Neuronal stem cell (in vitro differentiated cells): ENCODE results near the gene AMOTL1.

Experiments
- DNase-seq: peaks from one replicate; pipeline ENCODE4 v3.0.0-alpha.2; 2013; ENCODE audit warnings: low spot score
- H2AFZ ChIP-seq: one replicate; pipeline ENCODE4 v1.6.1; 2013; ENCODE audit warnings: mild to moderate bottlenecking, low read length, inconsistent platforms
- H2AK5ac ChIP-seq: 2 replicates; pipeline ENCODE4 v1.6.1; 2013; ENCODE audit warnings: low read depth, mild to moderate bottlenecking, inconsistent platforms, low read length, moderate library complexity, mixed read lengths
- H2BK120ac ChIP-seq: 2 replicates; pipeline ENCODE4 v1.6.1; 2013; ENCODE audit warnings: low read depth, mild to moderate bottlenecking, inconsistent platforms, low read length, moderate library complexity, mixed read lengths
- H2BK12ac ChIP-seq: one replicate; pipeline ENCODE4 v1.6.1; 2013; ENCODE audit warnings: low read length, inconsistent platforms
- H2BK15ac ChIP-seq: 2 replicates; pipeline ENCODE4 v1.6.1; 2013; ENCODE audit warnings: mild to moderate bottlenecking, low read length, inconsistent platforms, mixed read lengths
- H2BK5ac ChIP-seq: one replicate; pipeline ENCODE4 v1.6.1; 2013; ENCODE audit warnings: inconsistent platforms, mild to moderate bottlenecking, low read length, moderate library complexity
- H3K14ac ChIP-seq: one replicate; pipeline ENCODE4 v1.6.1; 2013; ENCODE audit warnings: low read length, inconsistent platforms
- H3K18ac ChIP-seq: 2 replicates; pipeline ENCODE4 v1.6.1; 2013; ENCODE audit warnings: low read length, inconsistent platforms
- H3K23ac ChIP-seq: 2 replicates; pipeline ENCODE4 v1.6.1; 2013; ENCODE audit warnings: low read depth, mild to moderate bottlenecking, mixed read lengths, low read length, inconsistent platforms; ENCODE audit not compliant: poor library complexity
- H3K27ac ChIP-seq: replicated peaks from 3 replicates; pipeline ENCODE4 v1.5.1; 2013; ENCODE audit warnings: low read length, inconsistent platforms
- H3K27me3 ChIP-seq, 3 experiments: 2 replicates each; pipeline ENCODE4 v1.6.1; 2013; ENCODE audit warnings: low read length in 3 of 3, mild to moderate bottlenecking in 2 of 3, inconsistent platforms in 1 of 3, low read depth in 1 of 3, mixed read lengths in 1 of 3, moderate library complexity in 1 of 3; ENCODE audit not compliant: control insufficient read depth in 3 of 3, insufficient read depth in 3 of 3
- H3K36me3 ChIP-seq, 2 donors: replicated peaks in 1 of 2; 2 replicates each; pipeline ENCODE4 v1.6.1; 2013; ENCODE audit warnings: low read length in 2 of 2; ENCODE audit not compliant: control insufficient read depth in 2 of 2, insufficient read depth in 2 of 2
- H3K4ac ChIP-seq: 2 replicates; pipeline ENCODE4 v1.6.1; 2013; ENCODE audit warnings: inconsistent platforms, mild to moderate bottlenecking, low read length, moderate library complexity
- H3K4me1 ChIP-seq, 2 donors: 1 replicate in 1 of 2; 2 replicates in 1 of 2; pipeline ENCODE4 v1.6.1; 2013; ENCODE audit warnings: low read length in 2 of 2, low read depth in 1 of 2; ENCODE audit not compliant: control insufficient read depth in 2 of 2, insufficient read depth in 1 of 2
- H3K4me2 ChIP-seq: one replicate; pipeline ENCODE4 v1.6.1; 2013; ENCODE audit warnings: mild to moderate bottlenecking, low read length, inconsistent platforms; ENCODE audit not compliant: insufficient read depth, poor library complexity, severe bottlenecking
- H3K4me3 ChIP-seq, 2 donors: 2 replicates each; pipeline ENCODE4 v1.5.1; 2013; ENCODE audit warnings: low read length in 2 of 2, mild to moderate bottlenecking in 2 of 2, inconsistent platforms in 1 of 2, moderate library complexity in 1 of 2
- H3K79me1 ChIP-seq: one replicate; pipeline ENCODE4 v1.6.1; 2013; ENCODE audit warnings: low read depth, mild to moderate bottlenecking, inconsistent platforms, low read length, moderate library complexity
- H3K9ac ChIP-seq: one replicate; pipeline ENCODE4 v1.6.1; 2013; ENCODE audit warnings: mild to moderate bottlenecking, low read depth, low read length, inconsistent platforms; ENCODE audit not compliant: poor library complexity
- H3K9me3 ChIP-seq, 2 donors: replicated peaks in 1 of 2; 2 replicates each; pipeline versions ENCODE3 to v1.6.1; 2013; ENCODE audit warnings: low read length in 2 of 2, mild to moderate bottlenecking in 2 of 2, inconsistent platforms in 1 of 2, low read depth in 1 of 2, mixed read lengths in 1 of 2, moderate library complexity in 1 of 2; ENCODE audit not compliant: control insufficient read depth in 2 of 2, insufficient read depth in 1 of 2
- H4K8ac ChIP-seq: one replicate; pipeline ENCODE4 v1.6.1; 2013; ENCODE audit warnings: low read depth, mild to moderate bottlenecking, inconsistent platforms, low read length, moderate library complexity
- H4K91ac ChIP-seq: one replicate; pipeline ENCODE4 v1.6.1; 2013; ENCODE audit warnings: low read length, low read depth, mild to moderate bottlenecking, inconsistent platforms; ENCODE audit not compliant: poor library complexity
- WGBS, 2 donors: extraction: QIAGEN DNeasy Blood & Tissue Kit; methylation state at CpG; one replicate each; pipeline ENCODE4 v1.1.7; 2013; ENCODE audit warnings: missing lambda C conversion rate in 2 of 2, mixed read lengths in 1 of 2; ENCODE audit not compliant: insufficient read length in 2 of 2, insufficient replicate concordance in 1 of 2; ENCODE audit errors: extremely low coverage in 2 of 2; 5-methylcytosine and 5-hydroxymethylcytosine counted together

AMOTL1 gene

DNA sequence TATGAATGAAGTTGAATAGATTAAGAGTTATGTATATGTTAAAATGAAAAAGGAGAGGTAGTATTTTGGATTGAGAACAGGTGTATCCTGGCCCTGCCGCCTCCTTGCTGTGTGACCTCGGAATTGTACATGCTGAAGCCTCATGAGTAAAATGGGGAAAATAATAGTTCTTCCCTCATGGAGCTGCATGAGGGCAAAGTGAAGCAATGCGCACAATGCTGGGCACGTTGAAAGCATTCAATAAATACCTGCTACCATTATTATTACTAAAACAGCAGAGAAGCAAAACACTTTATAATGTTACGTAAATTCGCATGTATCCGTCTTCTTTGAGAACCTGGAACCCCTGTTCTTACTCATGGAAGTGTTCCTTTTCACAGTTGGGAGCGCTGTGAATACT, 5.7 kb downstream of the AMOTL1 start:
- H3K27me3 ChIP-seq, result no peaks in the 10 kb centered on the region
- no peak overlapping the region for H2BK15ac ChIP-seq
- no peak overlapping the region for H3K23ac ChIP-seq
- H2AK5ac ChIP-seq, result no peak overlapping the region
- no peak overlapping the region for H4K91ac ChIP-seq
- H2AFZ ChIP-seq, result no peak overlapping the region
- no peak overlapping the region for H2BK120ac ChIP-seq
- no peak overlapping the region for H2BK5ac ChIP-seq
- no peak overlapping the region for H3K14ac ChIP-seq
- no peak for DNase-seq
- no peak overlapping the region for H3K18ac ChIP-seq
- no peak overlapping the region for H2BK12ac ChIP-seq
- no peak overlapping the region for H3K9ac ChIP-seq
- H3K27ac ChIP-seq, result no peak overlapping the region
- H3K4ac ChIP-seq, result no peak overlapping the region
- H4K8ac ChIP-seq, result no peak overlapping the region
- H3K79me1 ChIP-seq, result peaks cover 9% of the 10 kb centered on the region
- no peak overlapping the region for H3K4me3 ChIP-seq
- no peak overlapping the region for H3K4me2 ChIP-seq
- H3K4me1 ChIP-seq, result peaks cover 11 to 13% of the 10 kb centered on the region in 2 donors
- WGBS, 2 donors, result no CpG with 5 or more reads among the region's 8 CpGs
- H3K9me3 ChIP-seq, result peaks cover 0 to 10% of the 10 kb centered on the region in 2 donors
- H3K36me3 ChIP-seq, result peaks cover 0 to 3% of the 10 kb centered on the region in 2 donors

DNA sequence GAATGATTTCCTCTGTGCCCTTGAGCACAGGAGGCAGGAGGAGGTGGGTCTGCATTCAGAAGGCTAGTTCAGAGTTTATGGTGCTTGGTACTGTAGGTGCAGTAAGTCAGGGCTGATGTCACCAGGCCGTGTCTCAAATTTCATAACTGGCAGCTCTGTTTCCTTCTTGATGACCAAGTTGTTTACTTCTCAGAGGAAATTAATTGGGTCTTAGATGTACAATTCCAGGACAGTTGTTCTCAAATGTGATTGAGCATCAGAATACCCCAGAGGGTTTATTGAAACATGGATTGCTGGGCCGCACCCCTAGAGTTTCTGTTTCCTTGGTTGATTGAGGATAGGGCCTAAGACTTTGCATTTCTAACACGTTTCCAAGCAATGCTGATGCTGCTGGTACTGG, 6.2 kb downstream of the AMOTL1 start:
- no peak overlapping the region for H2AK5ac ChIP-seq
- no peak overlapping the region for H3K23ac ChIP-seq
- H3K27ac ChIP-seq, result no peak overlapping the region
- H3K9me3 ChIP-seq, result peaks cover 0 to 10% of the 10 kb centered on the region in 2 donors
- peaks cover 11 to 13% of the 10 kb centered on the region in 2 donors for H3K4me1 ChIP-seq
- H3K79me1 ChIP-seq, result peaks cover 5% of the 10 kb centered on the region
- no peak overlapping the region for H4K8ac ChIP-seq
- no peak overlapping the region for H2BK120ac ChIP-seq
- H2BK15ac ChIP-seq, result no peak overlapping the region
- H2AFZ ChIP-seq, result no peak overlapping the region
- no peak overlapping the region for H3K4ac ChIP-seq
- DNase-seq, result no peak
- no peak overlapping the region for H3K4me2 ChIP-seq
- H3K4me3 ChIP-seq, result no peak overlapping the region
- WGBS, 2 donors, result no CpG with 5 or more reads among the region's 3 CpGs
- peaks cover 0 to 3% of the 10 kb centered on the region in 2 donors for H3K36me3 ChIP-seq
- H3K18ac ChIP-seq, result no peak overlapping the region
- H2BK5ac ChIP-seq, result no peak overlapping the region
- no peak overlapping the region for H3K14ac ChIP-seq
- H3K9ac ChIP-seq, result no peak overlapping the region
- H3K27me3 ChIP-seq, result no peaks in the 10 kb centered on the region
- no peak overlapping the region for H2BK12ac ChIP-seq
- no peak overlapping the region for H4K91ac ChIP-seq

DNA sequence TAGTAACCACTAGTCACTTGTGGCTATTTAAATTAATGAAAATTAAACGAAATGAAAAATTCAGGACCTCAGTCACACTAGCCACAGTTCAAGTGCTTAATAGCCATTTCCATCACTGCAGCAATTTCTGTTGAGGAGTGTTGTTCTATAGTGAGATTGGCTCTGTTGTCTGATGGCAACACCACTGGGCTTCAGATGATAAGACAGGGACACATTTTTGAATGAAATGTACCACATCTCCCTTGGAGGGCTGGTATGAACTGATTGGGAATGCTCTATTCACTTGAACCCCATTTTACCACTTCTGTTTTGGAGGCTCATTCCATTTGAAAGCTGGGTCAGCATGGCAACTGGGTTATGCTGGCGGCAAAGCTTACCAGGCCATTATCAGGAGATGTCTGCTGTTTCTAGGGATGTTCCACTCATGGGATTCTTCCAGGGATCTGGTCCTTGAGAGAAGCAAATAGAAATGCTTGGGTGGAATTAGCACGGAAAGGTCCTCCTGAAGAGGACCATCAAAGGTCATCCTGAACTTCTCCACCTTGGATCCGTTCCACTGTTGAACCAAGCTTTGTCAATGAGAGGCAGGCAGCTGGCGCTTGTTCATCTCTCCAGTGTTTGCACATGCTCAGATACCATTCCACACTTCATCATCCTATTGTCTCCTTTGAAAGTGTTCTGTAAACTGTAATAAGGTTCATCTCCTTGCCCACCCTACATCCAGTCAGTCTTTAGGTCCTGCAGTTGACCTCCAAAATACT, 7.6 kb downstream of the AMOTL1 start:
- H3K27ac ChIP-seq, result no peak overlapping the region

DNA sequence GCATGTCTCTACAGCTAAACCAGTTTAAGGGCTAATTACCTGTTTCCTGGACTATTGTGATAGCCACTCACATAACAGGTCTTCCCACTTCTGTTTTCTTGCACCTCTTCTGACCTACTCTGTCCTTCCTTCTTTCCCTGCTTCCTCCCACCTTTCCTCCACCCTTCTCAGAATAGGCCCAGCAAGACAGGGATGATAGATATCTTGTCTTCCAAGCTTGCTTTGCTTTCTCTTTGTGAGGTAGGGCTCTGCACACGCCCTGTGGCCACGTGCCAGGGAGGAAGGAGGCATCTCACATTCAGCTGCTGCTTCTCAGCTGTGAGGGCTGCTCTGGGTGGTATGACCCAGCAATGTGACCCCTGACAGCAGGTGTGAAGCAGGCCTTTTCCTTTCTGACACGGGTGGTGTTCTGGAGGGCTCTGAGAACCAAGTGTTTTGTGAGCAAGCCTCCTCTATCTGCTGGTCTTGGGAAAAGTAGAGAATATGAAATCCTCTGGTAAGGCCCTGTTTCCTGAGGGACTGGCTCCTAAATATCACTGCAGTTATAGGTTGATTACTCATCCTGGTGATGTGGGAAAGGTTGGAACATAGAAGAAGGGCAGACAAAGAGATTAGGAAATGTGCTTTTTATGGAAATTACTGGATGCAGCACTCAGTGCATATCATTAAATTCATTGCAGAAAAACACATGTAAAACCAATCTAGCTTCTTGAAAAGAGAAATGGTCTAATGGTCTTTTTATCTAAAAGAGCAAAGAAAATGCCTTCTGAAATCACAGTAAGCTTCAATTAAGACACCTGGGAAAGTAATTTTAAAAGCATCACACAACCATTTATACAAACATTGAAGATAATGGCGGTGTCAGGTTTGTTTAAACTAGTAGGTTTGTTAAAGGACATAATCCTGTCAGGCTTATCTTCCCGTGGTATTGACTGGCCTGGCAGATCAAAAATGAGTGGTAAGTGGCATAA, 8.5 kb downstream of the AMOTL1 start:
- H2AFZ ChIP-seq, result no peak overlapping the region
- no peak overlapping the region for H3K27ac ChIP-seq
- H2BK15ac ChIP-seq, result no peak overlapping the region
- no peak overlapping the region for H3K4ac ChIP-seq
- no peak overlapping the region for H3K23ac ChIP-seq
- H4K8ac ChIP-seq, result no peak overlapping the region
- H3K9me3 ChIP-seq, result peaks cover 0 to 10% of the 10 kb centered on the region in 2 donors
- H2BK12ac ChIP-seq, result no peak overlapping the region
- no peak overlapping the region for H3K18ac ChIP-seq
- H3K14ac ChIP-seq, result no peak overlapping the region
- no peak overlapping the region for H4K91ac ChIP-seq
- H3K9ac ChIP-seq, result no peak overlapping the region
- no peak overlapping the region for H2BK120ac ChIP-seq
- peaks cover 5 to 10% of the 10 kb centered on the region in 2 donors for H3K4me1 ChIP-seq
- no peak overlapping the region for H2AK5ac ChIP-seq
- no peak overlapping the region for H2BK5ac ChIP-seq
- DNase-seq, result no peak
- H3K4me2 ChIP-seq, result no peak overlapping the region
- no peak overlapping the region for H3K4me3 ChIP-seq
- H3K36me3 ChIP-seq, result peaks cover 0 to 3% of the 10 kb centered on the region in 2 donors
- H3K27me3 ChIP-seq, result no peaks in the 10 kb centered on the region
- H3K79me1 ChIP-seq, result peaks cover 2% of the 10 kb centered on the region
- WGBS, 2 donors, result no CpG with 5 or more reads among the region's 5 CpGs

More for the DNA sequence above, 7.6 kb downstream of the AMOTL1 start:
- WGBS, 2 donors, result no CpG with 5 or more reads among the region's 5 CpGs
- H3K4me2 ChIP-seq, result no peak overlapping the region
- no peak for DNase-seq
- no peak overlapping the region for H3K4ac ChIP-seq
- H4K8ac ChIP-seq, result no peak overlapping the region
- no peak overlapping the region for H2BK120ac ChIP-seq
- no peak overlapping the region for H3K18ac ChIP-seq
- no peak overlapping the region for H3K14ac ChIP-seq
- H2AFZ ChIP-seq, result no peak overlapping the region
- H3K4me3 ChIP-seq, result no peak overlapping the region
- H2AK5ac ChIP-seq, result no peak overlapping the region
- no peak overlapping the region for H2BK15ac ChIP-seq
- H2BK5ac ChIP-seq, result no peak overlapping the region
- H4K91ac ChIP-seq, result no peak overlapping the region
- H3K4me1 ChIP-seq, result peaks cover 5 to 10% of the 10 kb centered on the region in 2 donors
- H3K9ac ChIP-seq, result no peak overlapping the region
- H3K36me3 ChIP-seq, result peaks cover 0 to 3% of the 10 kb centered on the region in 2 donors
- peaks cover 5% of the 10 kb centered on the region for H3K79me1 ChIP-seq
- H2BK12ac ChIP-seq, result no peak overlapping the region
- no peaks in the 10 kb centered on the region for H3K27me3 ChIP-seq
- peaks cover 0 to 10% of the 10 kb centered on the region in 2 donors for H3K9me3 ChIP-seq
- no peak overlapping the region for H3K23ac ChIP-seq
